H1 (cell line): ENCODE results near the gene PDZRN3. TPM values are rescaled to one million over a fixed set of nuclear protein-coding genes. Genes with fewer than 3 reads are reported as not detected.

ENCODE experiments used
- polyA plus RNA-seq, 7 experiments: library from polyadenylated mRNA; depleted of rRNA in 3 of 7; stranded (reverse) in 5 of 7; unstranded in 2 of 7; fragments of >200 nt in 5 of 7; fragments of 200-250 nt in 2 of 7; gene quantifications; 1 replicate in 5 of 7; 2 replicates in 1 of 7; 4 replicates in 1 of 7; pipeline versions ENCODE4 v1.2.1 to v1.2.3, GENCODE V29; 2011 to 2013; ENCODE audit warnings: missing spikeins in 2 of 7, mixed read lengths in 2 of 7
- total RNA-seq: library from RNA; stranded (reverse); fragmentation: NEBNext Ultra II Directional; extraction: Animal tissue kit (Norgen Biotek cat#: 25700); gene quantifications from 2 replicates; pipeline ENCODE4 v1.2.1, GENCODE V29; 2021
- TF ChIP-seq, protein P1 (sequence below): fragments of 300-600 bp; sonication (generic); IDR thresholded peaks from 2 replicates; pipeline ENCODE4 v1.7.1; 2012; ENCODE audit warnings: low read length, moderate library complexity, mild to moderate bottlenecking, inconsistent platforms; ENCODE audit not compliant: insufficient replicate concordance

The PDZRN3 gene
- total and polyA plus RNA-seq, 2 of the 8 experiments (the other 6 are each of a cell fraction or from before 2014, with no cell fraction given): 4.2 to 20.5 TPM

DNA sequence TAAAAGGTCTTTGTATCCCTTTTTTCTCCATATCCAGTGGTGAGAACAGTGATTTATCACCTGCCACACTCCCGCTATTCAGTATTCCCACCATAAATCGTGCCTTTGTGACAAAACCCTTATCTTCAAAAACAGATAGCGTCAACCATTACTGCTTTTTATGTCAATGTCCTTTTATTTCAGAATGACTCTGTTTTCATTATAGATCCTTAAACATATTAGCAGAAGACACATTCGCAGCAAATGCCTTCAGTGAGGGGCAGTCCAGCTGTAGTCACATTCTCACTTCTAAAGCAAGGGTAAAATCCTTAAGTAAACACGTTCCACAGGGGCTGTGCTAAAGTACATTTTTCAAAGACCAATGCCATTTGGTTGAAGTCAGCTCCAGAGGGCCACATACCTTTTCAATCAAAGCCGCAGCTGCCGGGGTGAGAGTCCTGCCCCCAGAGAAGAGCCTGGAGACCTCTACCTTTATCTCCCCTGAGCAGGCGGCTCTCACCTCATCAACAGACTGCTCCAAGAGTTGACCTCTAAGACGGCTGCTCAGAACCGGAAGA lies 53.4 kb downstream of the PDZRN3 start (continued):
- TF ChIP-seq, protein P1, sequence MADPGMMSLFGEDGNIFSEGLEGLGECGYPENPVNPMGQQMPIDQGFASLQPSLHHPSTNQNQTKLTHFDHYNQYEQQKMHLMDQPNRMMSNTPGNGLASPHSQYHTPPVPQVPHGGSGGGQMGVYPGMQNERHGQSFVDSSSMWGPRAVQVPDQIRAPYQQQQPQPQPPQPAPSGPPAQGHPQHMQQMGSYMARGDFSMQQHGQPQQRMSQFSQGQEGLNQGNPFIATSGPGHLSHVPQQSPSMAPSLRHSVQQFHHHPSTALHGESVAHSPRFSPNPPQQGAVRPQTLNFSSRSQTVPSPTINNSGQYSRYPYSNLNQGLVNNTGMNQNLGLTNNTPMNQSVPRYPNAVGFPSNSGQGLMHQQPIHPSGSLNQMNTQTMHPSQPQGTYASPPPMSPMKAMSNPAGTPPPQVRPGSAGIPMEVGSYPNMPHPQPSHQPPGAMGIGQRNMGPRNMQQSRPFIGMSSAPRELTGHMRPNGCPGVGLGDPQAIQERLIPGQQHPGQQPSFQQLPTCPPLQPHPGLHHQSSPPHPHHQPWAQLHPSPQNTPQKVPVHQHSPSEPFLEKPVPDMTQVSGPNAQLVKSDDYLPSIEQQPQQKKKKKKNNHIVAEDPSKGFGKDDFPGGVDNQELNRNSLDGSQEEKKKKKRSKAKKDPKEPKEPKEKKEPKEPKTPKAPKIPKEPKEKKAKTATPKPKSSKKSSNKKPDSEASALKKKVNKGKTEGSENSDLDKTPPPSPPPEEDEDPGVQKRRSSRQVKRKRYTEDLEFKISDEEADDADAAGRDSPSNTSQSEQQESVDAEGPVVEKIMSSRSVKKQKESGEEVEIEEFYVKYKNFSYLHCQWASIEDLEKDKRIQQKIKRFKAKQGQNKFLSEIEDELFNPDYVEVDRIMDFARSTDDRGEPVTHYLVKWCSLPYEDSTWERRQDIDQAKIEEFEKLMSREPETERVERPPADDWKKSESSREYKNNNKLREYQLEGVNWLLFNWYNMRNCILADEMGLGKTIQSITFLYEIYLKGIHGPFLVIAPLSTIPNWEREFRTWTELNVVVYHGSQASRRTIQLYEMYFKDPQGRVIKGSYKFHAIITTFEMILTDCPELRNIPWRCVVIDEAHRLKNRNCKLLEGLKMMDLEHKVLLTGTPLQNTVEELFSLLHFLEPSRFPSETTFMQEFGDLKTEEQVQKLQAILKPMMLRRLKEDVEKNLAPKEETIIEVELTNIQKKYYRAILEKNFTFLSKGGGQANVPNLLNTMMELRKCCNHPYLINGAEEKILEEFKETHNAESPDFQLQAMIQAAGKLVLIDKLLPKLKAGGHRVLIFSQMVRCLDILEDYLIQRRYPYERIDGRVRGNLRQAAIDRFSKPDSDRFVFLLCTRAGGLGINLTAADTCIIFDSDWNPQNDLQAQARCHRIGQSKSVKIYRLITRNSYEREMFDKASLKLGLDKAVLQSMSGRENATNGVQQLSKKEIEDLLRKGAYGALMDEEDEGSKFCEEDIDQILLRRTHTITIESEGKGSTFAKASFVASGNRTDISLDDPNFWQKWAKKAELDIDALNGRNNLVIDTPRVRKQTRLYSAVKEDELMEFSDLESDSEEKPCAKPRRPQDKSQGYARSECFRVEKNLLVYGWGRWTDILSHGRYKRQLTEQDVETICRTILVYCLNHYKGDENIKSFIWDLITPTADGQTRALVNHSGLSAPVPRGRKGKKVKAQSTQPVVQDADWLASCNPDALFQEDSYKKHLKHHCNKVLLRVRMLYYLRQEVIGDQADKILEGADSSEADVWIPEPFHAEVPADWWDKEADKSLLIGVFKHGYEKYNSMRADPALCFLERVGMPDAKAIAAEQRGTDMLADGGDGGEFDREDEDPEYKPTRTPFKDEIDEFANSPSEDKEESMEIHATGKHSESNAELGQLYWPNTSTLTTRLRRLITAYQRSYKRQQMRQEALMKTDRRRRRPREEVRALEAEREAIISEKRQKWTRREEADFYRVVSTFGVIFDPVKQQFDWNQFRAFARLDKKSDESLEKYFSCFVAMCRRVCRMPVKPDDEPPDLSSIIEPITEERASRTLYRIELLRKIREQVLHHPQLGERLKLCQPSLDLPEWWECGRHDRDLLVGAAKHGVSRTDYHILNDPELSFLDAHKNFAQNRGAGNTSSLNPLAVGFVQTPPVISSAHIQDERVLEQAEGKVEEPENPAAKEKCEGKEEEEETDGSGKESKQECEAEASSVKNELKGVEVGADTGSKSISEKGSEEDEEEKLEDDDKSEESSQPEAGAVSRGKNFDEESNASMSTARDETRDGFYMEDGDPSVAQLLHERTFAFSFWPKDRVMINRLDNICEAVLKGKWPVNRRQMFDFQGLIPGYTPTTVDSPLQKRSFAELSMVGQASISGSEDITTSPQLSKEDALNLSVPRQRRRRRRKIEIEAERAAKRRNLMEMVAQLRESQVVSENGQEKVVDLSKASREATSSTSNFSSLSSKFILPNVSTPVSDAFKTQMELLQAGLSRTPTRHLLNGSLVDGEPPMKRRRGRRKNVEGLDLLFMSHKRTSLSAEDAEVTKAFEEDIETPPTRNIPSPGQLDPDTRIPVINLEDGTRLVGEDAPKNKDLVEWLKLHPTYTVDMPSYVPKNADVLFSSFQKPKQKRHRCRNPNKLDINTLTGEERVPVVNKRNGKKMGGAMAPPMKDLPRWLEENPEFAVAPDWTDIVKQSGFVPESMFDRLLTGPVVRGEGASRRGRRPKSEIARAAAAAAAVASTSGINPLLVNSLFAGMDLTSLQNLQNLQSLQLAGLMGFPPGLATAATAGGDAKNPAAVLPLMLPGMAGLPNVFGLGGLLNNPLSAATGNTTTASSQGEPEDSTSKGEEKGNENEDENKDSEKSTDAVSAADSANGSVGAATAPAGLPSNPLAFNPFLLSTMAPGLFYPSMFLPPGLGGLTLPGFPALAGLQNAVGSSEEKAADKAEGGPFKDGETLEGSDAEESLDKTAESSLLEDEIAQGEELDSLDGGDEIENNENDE: no peak
- TF ChIP-seq, all 59 proteins: peak for 0
